IPS DF 19.7 (cell line): ENCODE data around the gene ADCY3.

ENCODE experiments used
- DNase-seq: peaks from one replicate; pipeline ENCODE4 v3.0.0-alpha.2; 2013; ENCODE audit warnings: low read depth, low spot score

The ADCY3 gene

GRCh38 chr2:24903161-24904103 is 16.6 kb downstream of the ADCY3 start:
- no peak for DNase-seq

GRCh38 chr2:24899361-24899910 is 20.6 kb downstream of the ADCY3 start:
- DNase-seq = no peak

GRCh38 chr2:24898122-24899109 is 21.6 kb downstream of the ADCY3 start:
- no peak for DNase-seq

GRCh38 chr2:24894750-24895149 is 25.3 kb downstream of the ADCY3 start:
- DNase-seq = no peak

- no peak for DNase-seq
Measured at GRCh38 chr2:24893934-24894333, 26.1 kb downstream of the ADCY3 start.

- no peak for DNase-seq
Measured at GRCh38 chr2:24892928-24893327, 27.1 kb downstream of the ADCY3 start.

GRCh38 chr2:24891201-24891600 is 28.8 kb downstream of the ADCY3 start:
- DNase-seq = no peak

GRCh38 chr2:24889221-24889620 is 30.8 kb downstream of the ADCY3 start:
- DNase-seq = no peak

GRCh38 chr2:24888177-24888576 is 31.9 kb downstream of the ADCY3 start:
- DNase-seq = no peak

- DNase-seq = no peak
Measured at GRCh38 chr2:24887307-24887874, 32.6 kb downstream of the ADCY3 start.

- no peak for DNase-seq
Measured at GRCh38 chr2:24886691-24887304, 33.2 kb downstream of the ADCY3 start.

- DNase-seq = no peak
Measured at GRCh38 chr2:24886126-24886501, 33.9 kb downstream of the ADCY3 start.

GRCh38 chr2:24885221-24886125 is 34.6 kb downstream of the ADCY3 start:
- no peak for DNase-seq

GRCh38 chr2:24883946-24884345 is 36.1 kb downstream of the ADCY3 start:
- DNase-seq = no peak

GRCh38 chr2:24881623-24882022 is 38.4 kb downstream of the ADCY3 start:
- no peak for DNase-seq

GRCh38 chr2:24881158-24881557 is 38.9 kb downstream of the ADCY3 start:
- no peak for DNase-seq

GRCh38 chr2:24878341-24878740 is 41.7 kb downstream of the ADCY3 start:
- DNase-seq = no peak

- no peak for DNase-seq
Measured at GRCh38 chr2:24877646-24878045, 42.4 kb downstream of the ADCY3 start.

- no peak for DNase-seq
Measured at GRCh38 chr2:24877067-24877466, 43.0 kb downstream of the ADCY3 start.

- DNase-seq = no peak
Measured at GRCh38 chr2:24875901-24876300, 44.1 kb downstream of the ADCY3 start.
